NCI-H187 treated with DMSO at 0.1 percent for 48 hours (cell line): ENCODE data around the gene ICOS.

Source experiments
- DNase-seq: peaks from one replicate; lab custom pipeline; 2025; lab: John Stamatoyannopoulos, UW

The ICOS gene

GRCh38 chr2:204010628-204011560 is 74.3 kb downstream of the ICOS start:
- no peak for DNase-seq
